HG02678 (cell line): ENCODE data around the gene SAMD14.

Experiments used
- ATAC-seq: cut with Tn5 transposase; IDR thresholded peaks from one replicate; pipeline ENCODE4 v1.9.1; 2021; ENCODE audit warnings: mild to moderate bottlenecking, moderate library complexity; ENCODE audit not compliant: unreplicated experiment

The SAMD14 gene

GRCh38 chr17:50134206-50135110 is 4.5 kb upstream of the SAMD14 start:
- ATAC-seq: no peak

GRCh38 chr17:50133769-50134099 is 3.8 kb upstream of the SAMD14 start:
- no peak for ATAC-seq

GRCh38 chr17:50133028-50133768 is 3.2 kb upstream of the SAMD14 start:
- no peak for ATAC-seq

- ATAC-seq: no peak
Observed at GRCh38 chr17:50132104-50132794, 2.3 kb upstream of the SAMD14 start.

GRCh38 chr17:50130559-50131305 is 772 bp upstream of the SAMD14 start:
- ATAC-seq: no peak

- ATAC-seq: no peak
Observed at GRCh38 chr17:50129353-50129727, 620 bp downstream of the SAMD14 start.

GRCh38 chr17:50128441-50129352 is 1.3 kb downstream of the SAMD14 start:
- ATAC-seq: no peak

- ATAC-seq: no peak
Observed at GRCh38 chr17:50127697-50128361, 2.1 kb downstream of the SAMD14 start.

GRCh38 chr17:50125420-50125997 is 4.5 kb downstream of the SAMD14 start:
- no peak for ATAC-seq

- no peak for ATAC-seq
Observed at GRCh38 chr17:50123649-50124349, 6.2 kb downstream of the SAMD14 start.

GRCh38 chr17:50122945-50123344 is 7.0 kb downstream of the SAMD14 start:
- no peak for ATAC-seq

GRCh38 chr17:50120475-50121253 is 9.3 kb downstream of the SAMD14 start:
- no peak for ATAC-seq

GRCh38 chr17:50118828-50119218 is 11.1 kb downstream of the SAMD14 start:
- no peak for ATAC-seq

GRCh38 chr17:50118076-50118827 is 11.7 kb downstream of the SAMD14 start:
- no peak for ATAC-seq

- no peak for ATAC-seq
Observed at GRCh38 chr17:50117202-50118051, 12.5 kb downstream of the SAMD14 start.

GRCh38 chr17:50115756-50116155 is 14.2 kb downstream of the SAMD14 start:
- no peak for ATAC-seq
